ENCODE measurements around the gene ANKH.
"Not testable (repeated sequence)": the region's sequence is repeated elsewhere in the genome, so short reads cannot be mapped to it uniquely, and the experiment has no call there.

The ANKH gene

GRCh38 chr5:14824499-14824898 is 47.1 kb downstream of the ANKH start:
- no peak for DNase-seq

- no peak for DNase-seq
Observed at GRCh38 chr5:14821100-14821845, 50.3 kb downstream of the ANKH start.

- no peak for DNase-seq
Observed at GRCh38 chr5:14818931-14819790, 52.4 kb downstream of the ANKH start.

GRCh38 chr5:14817762-14818136 is 53.8 kb downstream of the ANKH start:
- not testable (repeated sequence) for DNase-seq

GRCh38 chr5:14816999-14817761 is 54.4 kb downstream of the ANKH start:
- no peak for DNase-seq

- DNase-seq = no peak
Observed at GRCh38 chr5:14816374-14816998, 55.1 kb downstream of the ANKH start.

- DNase-seq = no peak
Observed at GRCh38 chr5:14813747-14814146, 57.8 kb downstream of the ANKH start.

- DNase-seq = no peak
Observed at GRCh38 chr5:14812166-14812565, 59.4 kb downstream of the ANKH start.

- DNase-seq = no peak
Observed at GRCh38 chr5:14810928-14811572, 60.5 kb downstream of the ANKH start.

- no peak for DNase-seq
Observed at GRCh38 chr5:14810282-14810681, 61.3 kb downstream of the ANKH start.

- DNase-seq = no peak
Observed at GRCh38 chr5:14809369-14810155, 62.0 kb downstream of the ANKH start.

- no peak for DNase-seq
Observed at GRCh38 chr5:14807471-14807870, 64.1 kb downstream of the ANKH start.

- no peak for DNase-seq
Observed at GRCh38 chr5:14806456-14806855, 65.1 kb downstream of the ANKH start.

GRCh38 chr5:14802541-14802940 is 69.0 kb downstream of the ANKH start:
- no peak for DNase-seq

GRCh38 chr5:14801792-14802191 is 69.8 kb downstream of the ANKH start:
- DNase-seq = no peak

- not testable (repeated sequence) for DNase-seq
Observed at GRCh38 chr5:14797385-14797784, 74.2 kb downstream of the ANKH start.

- no peak for DNase-seq
Observed at GRCh38 chr5:14794583-14795230, 76.9 kb downstream of the ANKH start.

GRCh38 chr5:14793851-14794250 is 77.7 kb downstream of the ANKH start:
- no peak for DNase-seq

- DNase-seq = no peak
Observed at GRCh38 chr5:14790911-14791310, 80.7 kb downstream of the ANKH start.

GRCh38 chr5:14790220-14790619 is 81.4 kb downstream of the ANKH start:
- DNase-seq = no peak
